ENCODE data around the gene DDX41. TPM values are rescaled to one million over a fixed set of nuclear protein-coding genes. Genes with fewer than 3 reads are reported as not detected.
A peak's percentile ranks its signal among the peaks of the same experiment; 100 is the strongest.

The DDX41 gene
- total and polyA plus RNA-seq, 10 of the 15 experiments (the other 5 are each of a cell fraction or from before 2014, with no cell fraction given) = 32.7 to 215 (median 93.6) TPM

DNA sequence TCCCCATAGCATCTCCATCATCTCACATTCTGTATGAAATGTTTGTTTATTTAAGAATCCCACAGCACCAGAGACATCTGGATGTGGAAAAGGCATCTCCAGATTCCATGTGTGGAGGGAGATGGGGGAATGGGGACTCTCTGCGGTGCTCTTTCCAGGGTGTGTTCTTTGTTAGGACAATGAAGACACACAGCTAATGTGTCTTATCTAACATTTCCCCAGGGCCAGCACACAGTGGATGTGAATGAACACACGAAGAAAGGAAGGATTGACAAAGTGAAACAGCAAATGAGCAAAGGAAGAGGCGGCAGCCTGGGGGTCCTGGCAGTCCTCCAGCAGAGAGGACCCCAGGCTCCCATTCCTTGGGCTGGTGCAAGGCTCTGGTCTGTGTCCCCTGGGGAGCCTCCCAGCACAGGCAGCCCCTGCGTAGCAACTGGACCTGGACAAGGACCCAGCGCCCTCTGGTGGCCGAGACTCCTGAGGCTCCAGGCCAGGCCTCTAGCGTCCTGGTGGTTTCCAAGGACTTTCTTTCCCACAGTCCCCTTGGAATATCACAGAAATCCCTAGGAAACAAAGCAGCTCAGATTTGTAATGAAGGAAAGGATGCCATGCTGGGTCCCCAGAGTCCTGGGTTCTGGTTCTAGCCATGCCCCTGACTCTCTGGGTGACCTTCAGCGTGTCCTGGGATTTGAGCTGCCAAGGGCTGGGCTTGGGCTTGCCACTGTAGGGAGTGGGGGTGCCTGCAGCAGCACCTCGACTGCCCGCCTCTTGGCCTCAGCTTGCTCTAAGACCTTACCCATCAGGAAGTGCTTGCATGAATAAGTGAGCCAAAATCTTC is 15.9 kb downstream of the DDX41 start (continued):
- no peak for TF ChIP-seq ZBTB4 (CRISPR knock-in tag; IDR thresholded peaks at IDR 0.05)
- TF ChIP-seq EED (IDR thresholded peaks at IDR 0.05; ENCODE audit: low read depth) = peak; percentile 81
- peak; percentile 71 for TF ChIP-seq RELB (IDR thresholded peaks at IDR 0.05; ENCODE audit: low read depth)
- no peak for TF ChIP-seq NR2C1 (IDR thresholded peaks at IDR 0.05)
- peak; percentile 76 for TF ChIP-seq MEF2B (IDR thresholded peaks at IDR 0.05; ENCODE audit: partially characterized antibody, poor library complexity, severe bottlenecking)
- TF ChIP-seq POLR2AphosphoS5 (IDR thresholded peaks at IDR 0.05; ENCODE audit: low read length) = peak; percentile 24; the same call in 1 of the 2 replicates
- TF ChIP-seq YY1 (IDR thresholded peaks at IDR 0.05; ENCODE audit: low read depth, low read length) = peak; percentile 57; the same call in 1 of the 2 replicates
- TF ChIP-seq MYB (IDR thresholded peaks at IDR 0.05; ENCODE audit: borderline replicate concordance, low read depth, low read length) = no peak
- peak; percentile 86 for TF ChIP-seq IKZF1 (conservative IDR thresholded peaks at IDR 0.05)
- TF ChIP-seq HCFC1 (IDR thresholded peaks at IDR 0.05; ENCODE audit: low read length) = no peak
- no peak for TF ChIP-seq ESRRA (IDR thresholded peaks at IDR 0.05; ENCODE audit: low read length)
- no peak for TF ChIP-seq SREBF1 (IDR thresholded peaks at IDR 0.05; ENCODE audit: low read length)
- TF ChIP-seq, protein P1, sequence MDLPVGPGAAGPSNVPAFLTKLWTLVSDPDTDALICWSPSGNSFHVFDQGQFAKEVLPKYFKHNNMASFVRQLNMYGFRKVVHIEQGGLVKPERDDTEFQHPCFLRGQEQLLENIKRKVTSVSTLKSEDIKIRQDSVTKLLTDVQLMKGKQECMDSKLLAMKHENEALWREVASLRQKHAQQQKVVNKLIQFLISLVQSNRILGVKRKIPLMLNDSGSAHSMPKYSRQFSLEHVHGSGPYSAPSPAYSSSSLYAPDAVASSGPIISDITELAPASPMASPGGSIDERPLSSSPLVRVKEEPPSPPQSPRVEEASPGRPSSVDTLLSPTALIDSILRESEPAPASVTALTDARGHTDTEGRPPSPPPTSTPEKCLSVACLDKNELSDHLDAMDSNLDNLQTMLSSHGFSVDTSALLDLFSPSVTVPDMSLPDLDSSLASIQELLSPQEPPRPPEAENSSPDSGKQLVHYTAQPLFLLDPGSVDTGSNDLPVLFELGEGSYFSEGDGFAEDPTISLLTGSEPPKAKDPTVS (IDR thresholded peaks at IDR 0.05; ENCODE audit: low read depth, low read length) = no peak
- TF ChIP-seq, protein P2, sequence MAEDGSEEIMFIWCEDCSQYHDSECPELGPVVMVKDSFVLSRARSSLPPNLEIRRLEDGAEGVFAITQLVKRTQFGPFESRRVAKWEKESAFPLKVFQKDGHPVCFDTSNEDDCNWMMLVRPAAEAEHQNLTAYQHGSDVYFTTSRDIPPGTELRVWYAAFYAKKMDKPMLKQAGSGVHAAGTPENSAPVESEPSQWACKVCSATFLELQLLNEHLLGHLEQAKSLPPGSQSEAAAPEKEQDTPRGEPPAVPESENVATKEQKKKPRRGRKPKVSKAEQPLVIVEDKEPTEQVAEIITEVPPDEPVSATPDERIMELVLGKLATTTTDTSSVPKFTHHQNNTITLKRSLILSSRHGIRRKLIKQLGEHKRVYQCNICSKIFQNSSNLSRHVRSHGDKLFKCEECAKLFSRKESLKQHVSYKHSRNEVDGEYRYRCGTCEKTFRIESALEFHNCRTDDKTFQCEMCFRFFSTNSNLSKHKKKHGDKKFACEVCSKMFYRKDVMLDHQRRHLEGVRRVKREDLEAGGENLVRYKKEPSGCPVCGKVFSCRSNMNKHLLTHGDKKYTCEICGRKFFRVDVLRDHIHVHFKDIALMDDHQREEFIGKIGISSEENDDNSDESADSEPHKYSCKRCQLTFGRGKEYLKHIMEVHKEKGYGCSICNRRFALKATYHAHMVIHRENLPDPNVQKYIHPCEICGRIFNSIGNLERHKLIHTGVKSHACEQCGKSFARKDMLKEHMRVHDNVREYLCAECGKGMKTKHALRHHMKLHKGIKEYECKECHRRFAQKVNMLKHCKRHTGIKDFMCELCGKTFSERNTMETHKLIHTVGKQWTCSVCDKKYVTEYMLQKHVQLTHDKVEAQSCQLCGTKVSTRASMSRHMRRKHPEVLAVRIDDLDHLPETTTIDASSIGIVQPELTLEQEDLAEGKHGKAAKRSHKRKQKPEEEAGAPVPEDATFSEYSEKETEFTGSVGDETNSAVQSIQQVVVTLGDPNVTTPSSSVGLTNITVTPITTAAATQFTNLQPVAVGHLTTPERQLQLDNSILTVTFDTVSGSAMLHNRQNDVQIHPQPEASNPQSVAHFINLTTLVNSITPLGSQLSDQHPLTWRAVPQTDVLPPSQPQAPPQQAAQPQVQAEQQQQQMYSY (CRISPR knock-in tag; IDR thresholded peaks at IDR 0.05) = no peak

All from GM12878 (cell line).